Measurements from ENCODE around the gene MKNK2. TPM values are rescaled to one million over a fixed set of nuclear protein-coding genes. Genes with fewer than 3 reads are reported as not detected.

The MKNK2 gene
- total RNA-seq, 1 donor from 2014 or later = 97.1 TPM

DNA sequence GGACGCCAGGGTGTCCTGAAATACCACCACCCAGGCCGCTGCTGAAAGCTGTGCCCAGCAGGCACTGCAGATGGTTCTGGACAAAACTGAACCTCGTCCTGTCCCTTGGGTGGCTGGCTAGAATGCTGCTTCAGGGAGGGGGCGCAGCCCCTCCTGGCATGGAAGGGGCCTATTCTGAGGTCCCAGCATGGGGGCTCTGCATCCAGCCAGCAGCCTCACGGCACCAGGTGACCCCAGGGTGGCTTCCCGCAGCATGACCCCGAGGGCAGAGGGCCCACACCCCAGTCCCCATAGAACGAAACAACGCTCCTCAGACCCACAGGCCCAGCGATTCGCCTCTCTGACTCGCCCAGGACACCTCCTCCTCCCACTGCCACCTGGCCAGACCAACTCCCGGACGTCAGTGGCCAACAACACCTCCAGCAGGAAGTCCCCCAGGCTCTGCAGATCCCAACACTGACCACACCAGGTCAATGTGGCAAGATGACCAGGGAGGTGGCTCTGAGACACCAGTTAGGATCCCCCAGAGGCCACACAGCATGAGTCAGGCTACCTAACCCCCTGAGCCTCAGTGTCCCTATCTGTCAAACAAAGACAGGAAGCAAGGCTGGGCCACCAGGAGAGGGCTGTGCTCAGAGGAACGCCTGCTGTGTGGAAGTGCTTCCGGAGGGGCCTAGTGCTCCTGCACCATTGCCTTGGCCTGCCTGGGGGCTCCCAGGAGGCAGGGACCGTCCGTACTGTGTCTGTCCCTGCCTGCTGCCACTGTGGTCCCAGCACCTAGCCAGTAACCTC is 6.1 kb downstream of the MKNK2 start:
- H3K27ac Mint-ChIP-seq = no peak overlapping the region
- H3K4me1 Mint-ChIP-seq = peaks cover 21% of the 10 kb centered on the region
- DNase-seq (ENCODE audit: low spot score in 2 of 2, unreplicated experiment in 2 of 2) = no peak
- no peak overlapping the region for H3K4me3 Mint-ChIP-seq
- H3K27me3 Mint-ChIP-seq (ENCODE audit: low read depth) = no peaks in the 10 kb centered on the region
- TF ChIP-seq, protein P1, sequence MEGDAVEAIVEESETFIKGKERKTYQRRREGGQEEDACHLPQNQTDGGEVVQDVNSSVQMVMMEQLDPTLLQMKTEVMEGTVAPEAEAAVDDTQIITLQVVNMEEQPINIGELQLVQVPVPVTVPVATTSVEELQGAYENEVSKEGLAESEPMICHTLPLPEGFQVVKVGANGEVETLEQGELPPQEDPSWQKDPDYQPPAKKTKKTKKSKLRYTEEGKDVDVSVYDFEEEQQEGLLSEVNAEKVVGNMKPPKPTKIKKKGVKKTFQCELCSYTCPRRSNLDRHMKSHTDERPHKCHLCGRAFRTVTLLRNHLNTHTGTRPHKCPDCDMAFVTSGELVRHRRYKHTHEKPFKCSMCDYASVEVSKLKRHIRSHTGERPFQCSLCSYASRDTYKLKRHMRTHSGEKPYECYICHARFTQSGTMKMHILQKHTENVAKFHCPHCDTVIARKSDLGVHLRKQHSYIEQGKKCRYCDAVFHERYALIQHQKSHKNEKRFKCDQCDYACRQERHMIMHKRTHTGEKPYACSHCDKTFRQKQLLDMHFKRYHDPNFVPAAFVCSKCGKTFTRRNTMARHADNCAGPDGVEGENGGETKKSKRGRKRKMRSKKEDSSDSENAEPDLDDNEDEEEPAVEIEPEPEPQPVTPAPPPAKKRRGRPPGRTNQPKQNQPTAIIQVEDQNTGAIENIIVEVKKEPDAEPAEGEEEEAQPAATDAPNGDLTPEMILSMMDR (IDR thresholded peaks at IDR 0.05; ENCODE audit: unreplicated experiment) = no peak
- H3K36me3 Mint-ChIP-seq = no peaks in the 10 kb centered on the region
- H3K9me3 Mint-ChIP-seq = no peaks in the 10 kb centered on the region

DNA sequence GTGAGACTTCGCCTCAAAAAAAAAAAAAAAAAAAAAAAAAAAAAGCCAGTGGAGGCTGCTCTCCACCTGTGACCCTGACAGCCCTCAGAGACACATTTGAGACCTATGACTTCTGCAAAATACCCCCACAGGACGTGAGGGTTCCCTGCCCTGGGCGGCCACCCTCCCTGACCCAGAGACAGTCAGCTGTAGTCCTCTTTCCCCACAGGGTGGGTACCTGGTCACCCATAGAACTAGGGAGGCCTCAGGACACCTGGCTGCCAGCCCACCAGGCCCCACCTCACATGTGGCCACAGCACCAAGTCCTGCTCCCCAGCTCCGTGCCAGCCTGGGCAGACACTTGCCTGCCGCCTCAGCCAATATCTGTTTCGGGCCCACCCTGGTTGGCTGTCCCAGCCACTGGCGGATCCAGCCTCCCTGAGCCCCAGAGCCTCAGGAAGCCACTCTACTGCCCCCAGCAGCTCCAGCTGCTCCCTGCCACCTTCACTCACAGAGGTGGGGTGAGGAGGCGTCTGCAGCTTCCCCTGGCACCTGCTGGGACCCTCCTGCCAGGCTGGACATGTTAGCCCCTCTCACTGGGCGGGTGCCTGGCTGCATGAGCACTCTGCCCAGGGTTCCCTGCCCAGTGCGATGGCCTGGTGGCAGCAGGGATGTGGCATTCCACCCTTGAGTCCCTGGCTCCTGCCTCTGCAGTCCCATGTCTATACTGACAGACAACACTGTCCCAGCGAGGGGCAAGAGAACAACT is 6.9 kb downstream of the MKNK2 start:
- H3K4me3 Mint-ChIP-seq = no peak overlapping the region
- no peaks in the 10 kb centered on the region for H3K27me3 Mint-ChIP-seq (ENCODE audit: low read depth)
- DNase-seq (ENCODE audit: low spot score in 2 of 2, unreplicated experiment in 2 of 2) = no peak
- peaks cover 15% of the 10 kb centered on the region for H3K4me1 Mint-ChIP-seq
- no peaks in the 10 kb centered on the region for H3K9me3 Mint-ChIP-seq
- H3K36me3 Mint-ChIP-seq = no peaks in the 10 kb centered on the region
- H3K27ac Mint-ChIP-seq = peak overlapping the region; percentile 21
- TF ChIP-seq, protein P1 (IDR thresholded peaks at IDR 0.05; ENCODE audit: unreplicated experiment) = no peak

- Mint-ChIP-seq H3K27ac (peak overlapping the region; percentile 80), H3K9me3 (no peaks in the 10 kb centered on the region), H3K4me1 (peaks cover 9% of the 10 kb centered on the region), H3K27me3 (ENCODE audit: low read depth) (no peaks in the 10 kb centered on the region), H3K4me3 (peak overlapping the region; percentile 26), H3K36me3 (no peaks in the 10 kb centered on the region)
- TF ChIP-seq, protein P1 (IDR thresholded peaks at IDR 0.05; ENCODE audit: unreplicated experiment) = no peak
- DNase-seq (ENCODE audit: low spot score in 2 of 2, unreplicated experiment in 2 of 2) = no peak
These were observed 7.8 kb downstream of the MKNK2 start for GRCh38 chr19:2043251-2043641.

DNA sequence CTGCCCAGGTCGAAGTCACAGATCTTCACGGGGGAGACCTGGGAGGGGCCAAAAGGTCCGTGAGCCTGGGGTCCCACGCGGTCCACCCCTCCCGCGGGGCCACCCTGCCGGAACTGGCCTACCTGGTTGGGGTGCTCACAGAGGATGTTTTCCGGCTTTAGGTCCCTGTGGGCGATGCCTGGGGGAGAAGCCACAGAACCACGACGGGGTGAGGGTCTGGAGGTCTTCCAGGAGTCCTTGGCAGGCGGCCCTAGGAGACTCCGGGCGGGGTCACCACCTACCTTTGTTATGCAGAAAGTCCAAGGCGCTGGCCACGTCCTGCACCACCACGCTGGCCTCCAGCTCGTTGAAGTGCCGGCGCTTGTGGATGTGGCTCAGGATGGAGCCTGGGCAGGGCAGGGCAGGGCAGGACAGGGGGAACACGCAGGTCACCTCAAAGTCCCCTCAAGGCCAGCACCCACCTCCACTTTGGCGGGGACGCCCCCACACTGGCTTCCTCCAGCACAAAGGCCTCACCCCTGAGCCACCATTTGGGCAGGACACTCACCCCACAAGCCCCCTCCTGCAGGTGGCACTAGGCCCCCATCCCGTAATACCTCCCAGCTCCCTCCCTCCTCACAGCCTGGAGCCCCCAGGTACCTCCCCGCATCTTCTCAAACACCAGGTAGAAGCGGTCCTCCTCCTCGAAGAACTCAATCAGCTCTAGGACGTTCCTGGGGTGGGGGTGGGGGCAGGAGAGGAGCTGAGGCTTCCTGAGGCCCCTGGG is 8.4 kb downstream of the MKNK2 start:
- DNase-seq (ENCODE audit: low spot score in 2 of 2, unreplicated experiment in 2 of 2) = no peak
- peak overlapping the region; percentile 82 for H3K27ac Mint-ChIP-seq
- no peaks in the 10 kb centered on the region for H3K27me3 Mint-ChIP-seq (ENCODE audit: low read depth)
- no peaks in the 10 kb centered on the region for H3K9me3 Mint-ChIP-seq
- H3K4me1 Mint-ChIP-seq = peaks cover 11% of the 10 kb centered on the region
- H3K36me3 Mint-ChIP-seq = peaks cover 4% of the 10 kb centered on the region
- peak overlapping the region; percentile 56 for H3K4me3 Mint-ChIP-seq
- TF ChIP-seq, protein P1 (IDR thresholded peaks at IDR 0.05; ENCODE audit: unreplicated experiment) = no peak

DNA sequence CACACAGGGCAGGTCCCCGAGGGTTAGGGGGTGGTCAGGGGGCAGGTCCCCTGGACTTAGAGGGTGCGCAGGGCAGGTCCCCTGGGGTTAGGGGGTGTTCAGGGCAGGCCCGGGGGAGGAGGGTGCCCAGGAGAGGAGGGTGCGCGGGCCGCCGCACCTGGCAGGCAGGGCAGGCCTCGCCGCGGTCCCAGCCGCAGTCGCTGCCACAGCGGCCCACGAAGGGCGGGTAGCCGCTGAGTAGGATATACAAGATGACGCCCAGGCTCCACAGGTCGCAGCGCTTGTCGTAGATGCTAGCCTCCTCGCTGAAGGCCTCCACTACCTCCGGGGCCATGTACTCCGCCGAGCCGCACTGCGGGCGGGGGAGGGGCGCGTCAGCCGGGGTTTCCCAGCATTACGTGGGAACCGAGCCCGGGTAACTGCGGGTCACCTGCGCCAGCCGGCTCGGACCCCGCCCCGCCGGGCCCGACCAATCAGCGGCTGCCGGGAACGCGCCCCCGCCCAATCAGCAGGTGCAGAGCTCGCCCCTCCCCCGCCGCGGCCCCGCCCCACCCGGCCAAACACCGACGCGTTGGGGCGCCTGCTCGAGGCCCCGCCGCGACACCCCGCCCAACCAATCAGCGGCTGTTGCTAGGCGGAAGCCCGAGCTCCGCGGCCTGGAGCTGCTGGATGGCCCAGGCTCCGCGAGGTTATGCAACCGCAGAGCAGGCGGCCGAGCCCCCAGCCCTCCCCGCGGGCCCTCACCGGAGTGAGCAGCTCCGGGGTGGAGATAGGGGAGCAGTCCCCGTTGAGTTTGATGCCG is 9.2 kb downstream of the MKNK2 start:
- DNase-seq (ENCODE audit: low spot score in 2 of 2, unreplicated experiment in 2 of 2) = peak; percentile 97 to 99
- TF ChIP-seq, protein P1 (IDR thresholded peaks at IDR 0.05; ENCODE audit: unreplicated experiment) = no peak
- Mint-ChIP-seq H3K4me3 (peak overlapping the region; percentile 56), H3K9me3 (no peaks in the 10 kb centered on the region), H3K27me3 (ENCODE audit: low read depth) (no peaks in the 10 kb centered on the region), H3K4me1 (peaks cover 11% of the 10 kb centered on the region), H3K27ac (peak overlapping the region; percentile 92), H3K36me3 (peaks cover 4% of the 10 kb centered on the region)

Data from mesothelial cell of epicardium (in vitro differentiated cells).